GM18909 (cell line): ENCODE measurements around the gene ANKRD62.

Experiments used
- ATAC-seq: cut with Tn5 transposase; IDR thresholded peaks from one replicate; pipeline ENCODE4 v1.9.1; 2021; ENCODE audit warnings: mild to moderate bottlenecking; ENCODE audit not compliant: unreplicated experiment, poor library complexity

Gene ANKRD62

DNA sequence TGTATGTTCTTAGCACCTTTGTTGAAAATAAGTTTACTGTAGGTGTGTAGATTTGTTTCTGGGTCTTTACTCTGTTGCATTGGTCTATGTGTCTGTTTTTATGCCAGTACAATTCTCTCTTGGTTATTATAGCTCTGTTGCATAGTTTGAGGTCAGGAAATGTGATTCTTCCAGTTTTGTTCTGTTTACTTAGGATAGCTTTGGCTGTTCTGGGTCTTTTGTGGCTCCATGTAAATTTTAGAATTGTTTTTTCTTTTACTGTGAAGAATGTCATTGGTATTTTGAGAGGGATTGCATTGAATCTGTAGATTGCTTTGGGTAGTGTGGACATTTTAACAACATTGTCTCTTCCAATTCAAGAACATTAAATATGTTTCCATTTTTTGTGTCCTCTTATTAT is 69.1 kb downstream of the ANKRD62 start:
- ATAC-seq: no peak

DNA sequence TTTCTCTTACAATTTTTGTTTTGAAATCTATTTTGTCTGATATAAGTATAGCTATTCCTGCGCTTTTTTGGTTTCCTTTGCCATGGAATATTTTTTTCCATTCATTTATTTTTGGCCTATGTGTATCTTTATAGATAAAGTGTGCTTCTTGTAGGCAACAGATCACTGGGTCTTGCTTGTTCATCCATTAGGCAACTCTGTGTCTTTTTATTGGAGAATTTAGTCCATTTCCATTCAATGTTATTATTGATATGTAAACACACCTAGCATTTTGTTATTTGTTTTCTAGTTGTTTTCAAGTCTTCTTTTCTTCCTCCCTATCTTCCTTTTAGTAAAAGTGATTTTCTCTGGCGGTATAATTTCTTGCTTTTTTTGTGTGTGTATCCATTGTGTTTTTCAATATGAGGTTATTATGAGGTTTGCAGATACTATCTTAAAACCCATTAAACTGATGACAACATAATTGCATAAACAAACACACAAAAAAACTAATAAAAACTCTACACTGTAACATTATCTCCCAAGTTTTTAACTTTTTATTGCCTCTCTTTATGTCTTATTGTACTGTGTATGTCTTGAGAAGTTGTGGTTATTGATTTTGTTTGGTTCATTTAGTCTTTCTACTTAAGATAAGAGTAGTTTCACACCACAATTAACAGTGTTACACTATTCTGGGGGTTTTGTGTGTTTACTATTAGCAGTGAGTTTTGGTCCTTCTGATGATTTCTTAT is 71.6 kb downstream of the ANKRD62 start:
- no peak for ATAC-seq
